Osteoblast (primary cell): ENCODE data around the gene FRMD3. TPM values are rescaled to one million over a fixed set of nuclear protein-coding genes. Genes with fewer than 3 reads are reported as not detected.

Experiments used
- DNase-seq: peaks from one replicate; pipeline ENCODE4 v3.0.0; 2011; ENCODE audit warnings: low spot score, mixed read lengths; ENCODE audit not compliant: insufficient read length; ENCODE audit errors: missing footprints
- H2AFZ ChIP-seq: 2 replicates; pipeline ENCODE4 v1.6.0; 2011; ENCODE audit warnings: mild to moderate bottlenecking, low read length
- H3K27ac ChIP-seq: 2 replicates; pipeline ENCODE4 v1.5.1; 2011; ENCODE audit warnings: mild to moderate bottlenecking, low read depth, low read length, moderate library complexity
- H3K27me3 ChIP-seq: 2 replicates; pipeline ENCODE4 v1.6.0; 2012; ENCODE audit warnings: mild to moderate bottlenecking, control low read depth, inconsistent platforms, low read length, moderate library complexity; ENCODE audit not compliant: insufficient read depth
- H3K36me3 ChIP-seq: 2 replicates; pipeline ENCODE4 v1.5.1; 2011; ENCODE audit warnings: mild to moderate bottlenecking, low read length, control low read depth, moderate library complexity; ENCODE audit not compliant: insufficient read depth
- H3K4me1 ChIP-seq: 2 replicates; pipeline ENCODE4 v1.5.1; 2011; ENCODE audit warnings: mild to moderate bottlenecking, low read length, control low read depth, moderate library complexity; ENCODE audit not compliant: insufficient read depth
- H3K4me2 ChIP-seq: 2 replicates; pipeline ENCODE4 v1.6.0; 2011; ENCODE audit warnings: mild to moderate bottlenecking, low read length; ENCODE audit not compliant: insufficient read depth
- H3K4me3 ChIP-seq: fragments of 200-600 bp; sonication (generic); 3 replicates; pipeline ENCODE4 v1.5.1; 2012; ENCODE audit warnings: mild to moderate bottlenecking, low read length, inconsistent platforms; ENCODE audit not compliant: insufficient read depth
- H3K79me2 ChIP-seq: 2 replicates; pipeline ENCODE4 v1.6.0; 2012; ENCODE audit warnings: mild to moderate bottlenecking, low read length, control low read depth, inconsistent platforms; ENCODE audit not compliant: insufficient read depth
- H3K9me3 ChIP-seq: 2 replicates; pipeline ENCODE4 v1.5.1; 2011; ENCODE audit warnings: low read depth, low read length, control low read depth
- H4K20me1 ChIP-seq: 2 replicates; pipeline ENCODE4 v1.6.0; 2012; ENCODE audit warnings: mild to moderate bottlenecking, low read length, control low read depth; ENCODE audit not compliant: insufficient read depth
- total RNA-seq: library from RNA; depleted of rRNA; stranded (reverse); fragments of >200 nt; gene quantifications from 2 replicates; pipeline ENCODE4 v1.2.3, GENCODE V29; 2012
- TF ChIP-seq, protein P1 (sequence below): IDR thresholded peaks from 2 replicates; pipeline ENCODE4 v1.5.1; 2011; ENCODE audit warnings: mild to moderate bottlenecking, low read depth, low read length, moderate library complexity; ENCODE audit errors: extremely low read depth

Gene FRMD3
- total RNA-seq, 1 donor = 0.36 TPM

DNA sequence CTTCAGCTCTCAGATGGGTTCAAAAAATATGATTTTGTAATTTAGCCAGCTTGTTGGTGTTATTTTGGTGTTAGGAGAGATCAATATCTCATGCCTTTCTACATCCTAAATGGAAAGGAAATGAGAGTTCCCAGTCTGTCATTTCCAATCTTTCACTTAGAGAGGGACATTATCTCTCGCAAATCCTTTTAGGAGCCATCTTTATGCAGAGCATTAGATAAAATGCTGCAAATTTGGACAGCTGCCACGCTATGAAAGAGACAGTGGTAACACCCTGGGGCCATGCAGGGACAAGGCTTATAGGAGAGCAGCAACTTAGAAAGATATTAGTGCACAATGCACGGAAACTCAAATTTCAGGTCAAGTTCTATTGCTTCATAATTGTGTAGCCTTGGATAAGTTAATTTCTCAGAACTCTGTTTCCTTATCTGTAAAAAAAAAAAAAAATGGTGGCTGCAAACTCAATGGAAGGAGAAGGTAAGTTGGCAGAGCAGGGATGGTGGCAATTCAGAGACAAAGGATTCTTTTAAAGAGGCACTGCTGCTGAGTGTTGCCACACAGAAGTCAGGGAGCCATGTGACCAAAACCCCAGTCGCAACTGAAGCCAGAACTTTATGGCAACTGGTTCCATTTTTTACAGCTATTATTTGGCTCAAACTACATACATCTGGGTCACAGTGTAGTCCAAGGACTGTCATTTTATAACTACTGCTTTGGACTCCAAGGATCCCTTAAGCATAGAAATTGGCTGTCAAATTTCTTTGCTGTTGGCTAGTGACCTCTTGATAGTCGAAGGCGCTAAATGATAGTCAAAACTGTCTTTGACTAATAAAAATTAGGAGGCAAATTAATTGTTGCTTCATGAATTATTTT is 210.2 kb downstream of the FRMD3 start:
- no peak overlapping the region for H2AFZ ChIP-seq
- TF ChIP-seq, protein P1, sequence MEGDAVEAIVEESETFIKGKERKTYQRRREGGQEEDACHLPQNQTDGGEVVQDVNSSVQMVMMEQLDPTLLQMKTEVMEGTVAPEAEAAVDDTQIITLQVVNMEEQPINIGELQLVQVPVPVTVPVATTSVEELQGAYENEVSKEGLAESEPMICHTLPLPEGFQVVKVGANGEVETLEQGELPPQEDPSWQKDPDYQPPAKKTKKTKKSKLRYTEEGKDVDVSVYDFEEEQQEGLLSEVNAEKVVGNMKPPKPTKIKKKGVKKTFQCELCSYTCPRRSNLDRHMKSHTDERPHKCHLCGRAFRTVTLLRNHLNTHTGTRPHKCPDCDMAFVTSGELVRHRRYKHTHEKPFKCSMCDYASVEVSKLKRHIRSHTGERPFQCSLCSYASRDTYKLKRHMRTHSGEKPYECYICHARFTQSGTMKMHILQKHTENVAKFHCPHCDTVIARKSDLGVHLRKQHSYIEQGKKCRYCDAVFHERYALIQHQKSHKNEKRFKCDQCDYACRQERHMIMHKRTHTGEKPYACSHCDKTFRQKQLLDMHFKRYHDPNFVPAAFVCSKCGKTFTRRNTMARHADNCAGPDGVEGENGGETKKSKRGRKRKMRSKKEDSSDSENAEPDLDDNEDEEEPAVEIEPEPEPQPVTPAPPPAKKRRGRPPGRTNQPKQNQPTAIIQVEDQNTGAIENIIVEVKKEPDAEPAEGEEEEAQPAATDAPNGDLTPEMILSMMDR = no peak
- no peak overlapping the region for H3K4me2 ChIP-seq

GRCh38 chr9:83327323-83327722 is 210.9 kb downstream of the FRMD3 start:
- TF ChIP-seq, protein P1 = no peak
- Histone ChIP-seq H3K4me1 (no peaks in the 10 kb centered on the region), H3K27ac (no peak overlapping the region), H3K4me3 (no peak overlapping the region), H3K36me3 (no peaks in the 10 kb centered on the region), H3K27me3 (no peaks in the 10 kb centered on the region), H3K9me3 (no peaks in the 10 kb centered on the region), H3K79me2 (no peaks in the 10 kb centered on the region), H3K4me2 (no peak overlapping the region), H2AFZ (no peak overlapping the region), H4K20me1 (no peaks in the 10 kb centered on the region)
- no peak for DNase-seq

More for the DNA sequence above, 210.2 kb downstream of the FRMD3 start:
- no peaks in the 10 kb centered on the region for H4K20me1 ChIP-seq
- H3K4me3 ChIP-seq = no peak overlapping the region
- no peaks in the 10 kb centered on the region for H3K4me1 ChIP-seq
- DNase-seq = no peak
- H3K27ac ChIP-seq = no peak overlapping the region
- H3K9me3 ChIP-seq = no peaks in the 10 kb centered on the region
- H3K36me3 ChIP-seq = no peaks in the 10 kb centered on the region
- no peaks in the 10 kb centered on the region for H3K27me3 ChIP-seq
- H3K79me2 ChIP-seq = no peaks in the 10 kb centered on the region

DNA sequence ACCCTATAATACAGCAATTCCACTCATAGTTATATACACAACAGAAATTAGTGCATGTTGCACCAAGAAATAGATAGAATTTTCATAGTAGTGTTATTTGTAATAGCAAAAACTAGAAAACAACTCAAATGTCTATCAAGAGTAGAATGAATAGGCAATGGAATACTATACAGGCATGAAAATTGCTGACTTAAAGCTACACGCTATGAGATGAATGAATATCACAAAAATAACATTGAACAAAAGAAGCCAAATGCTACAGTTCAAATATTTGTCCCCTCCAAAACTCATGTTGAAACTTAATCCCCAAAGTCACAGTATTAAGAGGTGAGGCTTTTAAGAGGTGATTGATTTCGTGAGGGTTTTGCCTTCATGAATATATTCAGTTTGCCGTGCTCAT is 215.1 kb downstream of the FRMD3 start:
- Histone ChIP-seq H3K36me3 (no peaks in the 10 kb centered on the region), H3K79me2 (no peaks in the 10 kb centered on the region), H3K9me3 (no peaks in the 10 kb centered on the region), H3K4me2 (no peak overlapping the region), H2AFZ (no peak overlapping the region), H4K20me1 (no peaks in the 10 kb centered on the region), H3K4me3 (no peak overlapping the region), H3K27me3 (no peaks in the 10 kb centered on the region), H3K27ac (no peak overlapping the region), H3K4me1 (no peaks in the 10 kb centered on the region)
- TF ChIP-seq, protein P1 = no peak
- DNase-seq = no peak

DNA sequence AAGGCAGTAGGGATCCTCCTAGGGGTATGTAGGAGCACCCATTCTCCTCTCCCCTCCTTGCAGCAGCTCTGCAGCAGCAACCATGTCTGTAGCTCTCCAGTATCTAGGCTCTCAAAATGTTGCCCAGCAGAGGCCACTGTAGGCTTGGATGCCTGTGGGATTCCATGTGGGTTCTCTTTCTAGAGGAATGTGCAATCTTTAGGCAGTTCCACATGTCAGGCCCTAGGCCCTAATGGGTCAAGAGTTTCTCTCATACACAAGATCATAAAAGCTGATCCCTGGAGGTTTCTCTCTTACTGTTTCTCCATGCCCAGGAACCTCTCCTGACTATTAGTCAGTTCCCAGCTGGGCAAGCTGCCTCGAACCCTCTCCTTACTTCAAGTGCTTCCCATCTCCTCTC is 215.8 kb downstream of the FRMD3 start:
- no peaks in the 10 kb centered on the region for H3K27me3 ChIP-seq
- no peaks in the 10 kb centered on the region for H3K36me3 ChIP-seq
- H3K4me3 ChIP-seq = no peak overlapping the region
- no peak overlapping the region for H2AFZ ChIP-seq
- no peak for DNase-seq
- H3K4me2 ChIP-seq = no peak overlapping the region
- H4K20me1 ChIP-seq = no peaks in the 10 kb centered on the region
- H3K27ac ChIP-seq = no peak overlapping the region
- H3K9me3 ChIP-seq = no peaks in the 10 kb centered on the region
- H3K79me2 ChIP-seq = no peaks in the 10 kb centered on the region
- no peaks in the 10 kb centered on the region for H3K4me1 ChIP-seq
- TF ChIP-seq, protein P1 = no peak
